Large intestine (tissue), 3 donors: ENCODE results near the gene COMMD3. TPM values are rescaled to one million over a fixed set of nuclear protein-coding genes. Genes with fewer than 3 reads are reported as not detected.
"Not testable (repeated sequence)": the region's sequence is repeated elsewhere in the genome, so short reads cannot be mapped to it uniquely, and the experiment has no call there.

ENCODE experiments used
- DNase-seq, 2 donors: peaks; one replicate each; pipeline versions ENCODE4 v3.0.0 to v3.0.0-alpha.2; 2013
- H3K27ac ChIP-seq: one replicate; pipeline ENCODE4 v1.5.1; 2013; ENCODE audit warnings: low read length
- H3K27me3 ChIP-seq: 2 replicates; pipeline ENCODE4 v1.6.1; 2013; ENCODE audit warnings: low read length; ENCODE audit not compliant: control insufficient read depth, insufficient read depth
- H3K36me3 ChIP-seq: 2 replicates; pipeline ENCODE4 v1.6.1; 2013; ENCODE audit warnings: low read length; ENCODE audit not compliant: control insufficient read depth, insufficient read depth
- H3K4me1 ChIP-seq: one replicate; pipeline ENCODE4 v1.6.1; 2013; ENCODE audit warnings: low read length; ENCODE audit not compliant: control insufficient read depth, insufficient read depth
- H3K4me3 ChIP-seq: one replicate; pipeline ENCODE4 v1.5.1; 2013; ENCODE audit warnings: low read length
- H3K9me3 ChIP-seq: one replicate; pipeline ENCODE4 v1.6.1; 2013; ENCODE audit warnings: mild to moderate bottlenecking, low read depth, low read length, moderate library complexity; ENCODE audit not compliant: control insufficient read depth
- WGBS: methylation state at CpG from one replicate; pipeline ENCODE4 v1.1.5; 2013; ENCODE audit warnings: low lambda C conversion rate; ENCODE audit not compliant: insufficient coverage; 5-methylcytosine and 5-hydroxymethylcytosine counted together
- polyA plus RNA-seq: library from polyadenylated mRNA; unstranded; fragments of 120-200 nt; gene quantifications from one replicate; pipeline ENCODE4 v1.2.1, GENCODE V29; 2013

The COMMD3 gene
- polyA plus RNA-seq, 1 donor: 69.2 TPM

DNA sequence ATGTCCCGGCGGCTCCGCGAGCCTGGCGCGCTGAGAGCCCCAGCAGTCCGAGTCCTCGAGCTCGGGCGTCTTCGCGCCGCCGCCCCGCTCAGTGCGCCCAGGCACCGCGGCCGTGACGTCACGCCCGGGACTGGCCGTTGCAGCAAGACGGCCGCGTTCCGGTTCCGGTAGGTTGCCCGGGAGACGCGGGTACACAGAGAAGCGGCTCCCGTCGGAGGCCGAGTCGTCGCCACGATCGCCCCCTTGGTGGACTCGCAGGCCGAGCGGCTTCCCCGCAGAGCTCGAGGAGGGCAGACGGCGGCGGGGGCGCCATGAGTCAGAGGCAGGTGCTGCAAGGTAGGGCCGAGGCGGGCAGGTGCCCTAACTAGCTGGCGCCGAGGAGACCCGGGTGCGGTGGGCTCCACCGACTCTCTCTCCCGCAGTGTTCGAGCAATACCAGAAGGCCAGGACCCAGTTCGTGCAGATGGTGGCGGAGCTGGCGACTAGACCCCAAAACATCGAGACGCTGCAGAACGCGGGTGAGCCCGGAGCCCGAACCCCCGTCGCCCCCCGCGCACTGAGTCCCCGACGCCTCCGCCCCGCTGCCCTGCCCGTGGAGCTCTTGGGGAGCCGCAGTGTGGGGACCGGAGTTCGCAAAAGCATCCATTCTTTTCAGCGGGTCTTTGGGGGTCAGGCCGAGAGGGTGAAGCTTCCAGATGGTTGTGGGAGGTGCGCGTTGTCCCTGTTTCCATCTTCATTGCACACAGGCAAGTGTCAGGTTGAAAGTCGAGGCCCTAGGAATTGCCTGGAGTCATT, 29.3 kb downstream of the COMMD3 start, which contains the start of gene SPAG6:
Gene SPAG6 (plus strand): TSS at position 196 of the 795 bp plus-strand sequence. CDS start 116 bp downstream, at position 312.
- Histone ChIP-seq H3K9me3 (peaks cover 10% of the 10 kb centered on the region), H3K4me1 (peaks cover 5% of the 10 kb centered on the region), H3K4me3 (peak within 1 kb of the TSS; percentile 25), H3K27me3 (peaks cover 66% of the 10 kb centered on the region), H3K27ac (no peak within 1 kb of the TSS), H3K36me3 (no peaks in the 10 kb centered on the region)
- peak; percentile 40 to 68 for DNase-seq
- WGBS: no CpG with 5 or more reads among the region's 83 CpGs

DNA sequence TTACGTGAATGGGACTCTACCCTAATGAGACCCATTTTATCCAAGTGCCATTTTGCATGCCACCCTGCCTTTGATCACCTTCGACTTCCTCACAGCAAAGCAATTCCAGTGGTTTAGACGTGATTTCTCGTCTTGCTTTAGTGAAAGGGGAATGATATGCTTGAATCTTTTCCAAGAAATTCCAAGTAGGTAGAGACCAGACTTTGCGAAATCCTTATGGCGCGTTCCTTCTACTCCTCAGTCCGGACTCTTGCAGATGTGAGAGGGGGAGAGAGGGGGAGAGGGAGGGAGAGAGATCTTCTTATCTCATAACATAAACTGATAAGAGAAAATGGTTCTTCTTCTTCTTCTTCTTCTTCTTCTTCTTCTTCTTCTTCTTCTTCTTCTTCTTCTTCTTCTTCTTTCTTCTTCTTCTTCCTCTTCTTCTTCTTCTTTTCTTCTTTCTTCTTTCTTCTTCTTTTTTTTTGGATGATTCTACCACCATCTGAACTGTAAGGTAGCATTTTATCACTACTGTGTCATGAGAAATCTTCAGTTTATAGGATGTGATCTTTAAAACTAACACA, 30.0 kb downstream of the COMMD3 start:
- peaks cover 65% of the 10 kb centered on the region for H3K27me3 ChIP-seq
- no peak overlapping the region for H3K4me3 ChIP-seq
- peak in 1 of 2 donors; percentile 5 for DNase-seq
- H3K36me3 ChIP-seq: no peaks in the 10 kb centered on the region
- H3K9me3 ChIP-seq: peaks cover 10% of the 10 kb centered on the region
- H3K27ac ChIP-seq: no peak overlapping the region
- no CpG with 5 or more reads among the region's 8 CpGs for WGBS
- H3K4me1 ChIP-seq: peaks cover 5% of the 10 kb centered on the region

DNA sequence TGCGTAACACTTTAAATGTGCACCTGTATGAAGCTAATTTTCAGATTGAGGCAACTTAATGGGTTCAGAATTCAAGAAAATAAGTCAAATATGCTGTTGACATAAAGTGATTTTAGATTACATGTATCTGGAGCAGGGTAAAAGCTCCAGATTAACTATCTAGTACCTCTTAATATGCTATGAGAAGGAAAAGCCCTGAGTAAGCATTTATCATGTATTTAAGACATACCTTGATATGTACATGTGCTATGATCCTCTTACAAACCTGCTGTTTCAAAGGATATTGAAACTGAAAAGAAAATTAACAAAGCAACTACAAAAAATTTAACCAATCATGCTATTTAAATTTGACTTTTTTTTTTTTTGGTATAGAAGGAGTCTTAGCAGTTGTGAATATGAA, 33.6 kb downstream of the COMMD3 start:
- WGBS: 100% methylated on average over 1 of the region's 1 CpG
- H3K4me3 ChIP-seq: no peak overlapping the region
- H3K4me1 ChIP-seq: no peaks in the 10 kb centered on the region
- peaks cover 10% of the 10 kb centered on the region for H3K9me3 ChIP-seq
- DNase-seq: no peak
- H3K36me3 ChIP-seq: no peaks in the 10 kb centered on the region
- peaks cover 45% of the 10 kb centered on the region for H3K27me3 ChIP-seq
- no peak overlapping the region for H3K27ac ChIP-seq

DNA sequence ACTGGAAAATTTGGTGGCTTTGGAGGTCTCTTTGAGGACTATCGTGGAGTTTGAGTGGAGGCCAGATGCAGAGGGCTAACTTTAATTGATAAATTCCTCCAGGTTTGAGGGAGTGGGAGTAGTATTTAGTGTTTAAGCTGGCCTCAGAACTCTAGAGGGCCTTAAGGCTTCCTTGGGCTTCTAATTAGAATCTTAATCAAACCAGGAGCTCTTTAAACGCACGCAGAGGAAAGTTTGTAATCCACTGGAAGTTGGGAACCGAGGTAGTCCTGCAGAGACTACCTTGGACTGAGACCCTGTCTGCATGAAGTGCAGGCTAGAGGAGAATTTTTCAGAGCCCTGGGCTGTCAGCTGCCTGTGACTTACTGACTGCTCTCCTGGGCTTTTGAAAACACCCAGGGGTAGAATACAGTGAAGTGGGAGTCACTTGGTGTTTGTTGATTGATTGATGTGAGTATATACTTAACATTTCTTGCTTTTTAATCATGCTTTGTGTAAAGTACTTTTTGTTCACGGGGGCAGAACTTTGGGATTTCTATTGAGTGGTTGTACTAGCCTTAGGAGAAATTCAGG, 35.0 kb downstream of the COMMD3 start:
- Histone ChIP-seq H3K4me3 (no peak overlapping the region), H3K27ac (no peak overlapping the region), H3K9me3 (no peaks in the 10 kb centered on the region), H3K4me1 (no peaks in the 10 kb centered on the region), H3K27me3 (peaks cover 30% of the 10 kb centered on the region), H3K36me3 (no peaks in the 10 kb centered on the region)
- no peak for DNase-seq
- 100% methylated on average over 1 of the region's 5 CpGs for WGBS

DNA sequence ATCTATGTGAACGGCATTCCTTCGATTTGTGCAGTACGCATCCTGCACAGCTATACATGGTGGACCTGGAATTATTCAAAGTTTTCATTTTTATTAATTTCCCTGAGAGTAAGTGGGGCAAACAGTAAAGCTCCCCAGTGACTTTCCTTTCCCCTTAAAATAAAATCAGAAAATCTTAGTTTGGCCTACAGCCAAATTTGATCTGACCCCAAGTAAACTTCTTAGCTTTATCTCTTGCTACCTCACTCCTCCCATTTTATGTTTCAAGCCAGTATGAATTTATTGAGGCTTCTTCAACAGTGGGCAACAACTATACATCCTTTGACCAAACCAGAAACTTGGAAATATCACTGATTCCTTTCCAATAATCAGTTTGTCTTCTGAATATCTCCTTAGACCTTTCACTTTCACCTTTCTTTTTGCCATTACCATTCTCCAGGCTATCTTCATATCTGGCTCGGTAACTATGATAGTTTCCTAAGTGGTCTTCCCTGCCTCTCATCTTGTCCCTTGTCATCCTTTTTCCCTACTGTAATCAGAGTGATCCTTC, 40.2 kb downstream of the COMMD3 start:
- 57% methylated on average over 1 of the region's 4 CpGs for WGBS
- Histone ChIP-seq H3K27ac (no peak overlapping the region), H3K9me3 (no peaks in the 10 kb centered on the region), H3K4me3 (no peak overlapping the region), H3K27me3 (peaks cover 8% of the 10 kb centered on the region), H3K36me3 (no peaks in the 10 kb centered on the region), H3K4me1 (no peaks in the 10 kb centered on the region)
- no peak for DNase-seq

DNA sequence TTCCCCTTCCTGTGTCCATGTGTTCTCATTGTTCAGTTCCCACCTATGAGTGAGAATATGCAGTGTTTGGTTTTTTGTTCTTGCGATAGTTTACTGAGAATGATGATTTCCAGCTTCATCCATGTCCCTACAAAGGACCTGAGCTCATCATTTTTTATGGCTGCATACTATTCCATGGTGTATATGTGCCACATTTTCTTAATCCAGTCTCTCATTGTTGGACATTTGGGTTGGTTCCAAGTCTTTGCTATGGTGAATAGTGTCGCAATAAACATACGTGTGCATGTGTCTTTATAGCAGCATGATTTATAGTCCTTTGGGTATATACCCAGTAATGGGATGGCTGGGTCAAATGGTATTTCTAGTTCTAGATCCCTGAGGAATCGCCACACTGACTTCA, 41.6 kb downstream of the COMMD3 start:
- not testable (repeated sequence) for H3K4me3 ChIP-seq, H3K4me1 ChIP-seq, DNase-seq, H3K27me3 ChIP-seq, H3K27ac ChIP-seq, H3K36me3 ChIP-seq, H3K9me3 ChIP-seq
- WGBS: no CpG with 5 or more reads among the region's 4 CpGs

DNA sequence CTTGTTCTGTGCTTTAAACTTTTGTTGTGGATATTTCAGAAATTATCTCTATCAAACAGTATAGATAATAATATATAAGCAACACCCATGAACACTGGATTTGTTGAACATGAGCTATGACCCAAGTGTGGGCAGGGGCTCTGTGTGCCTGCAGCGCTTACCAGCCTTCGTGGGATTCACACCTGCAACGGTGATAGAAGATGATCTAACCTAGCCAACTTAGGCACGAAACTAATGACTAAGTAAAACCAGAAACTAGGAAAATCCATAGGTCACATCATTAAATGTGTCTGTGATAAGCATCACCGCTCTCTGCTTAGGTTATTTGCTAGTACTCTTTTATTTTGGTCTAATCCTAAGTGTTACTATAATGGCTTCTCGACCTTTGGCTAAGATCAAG, 47.1 kb downstream of the COMMD3 start:
- H3K9me3 ChIP-seq: no peaks in the 10 kb centered on the region
- no peaks in the 10 kb centered on the region for H3K36me3 ChIP-seq
- no peaks in the 10 kb centered on the region for H3K4me1 ChIP-seq
- H3K27ac ChIP-seq: no peak overlapping the region
- WGBS: no CpG with 5 or more reads among the region's 6 CpGs
- no peaks in the 10 kb centered on the region for H3K27me3 ChIP-seq
- no peak overlapping the region for H3K4me3 ChIP-seq
- DNase-seq: no peak

DNA sequence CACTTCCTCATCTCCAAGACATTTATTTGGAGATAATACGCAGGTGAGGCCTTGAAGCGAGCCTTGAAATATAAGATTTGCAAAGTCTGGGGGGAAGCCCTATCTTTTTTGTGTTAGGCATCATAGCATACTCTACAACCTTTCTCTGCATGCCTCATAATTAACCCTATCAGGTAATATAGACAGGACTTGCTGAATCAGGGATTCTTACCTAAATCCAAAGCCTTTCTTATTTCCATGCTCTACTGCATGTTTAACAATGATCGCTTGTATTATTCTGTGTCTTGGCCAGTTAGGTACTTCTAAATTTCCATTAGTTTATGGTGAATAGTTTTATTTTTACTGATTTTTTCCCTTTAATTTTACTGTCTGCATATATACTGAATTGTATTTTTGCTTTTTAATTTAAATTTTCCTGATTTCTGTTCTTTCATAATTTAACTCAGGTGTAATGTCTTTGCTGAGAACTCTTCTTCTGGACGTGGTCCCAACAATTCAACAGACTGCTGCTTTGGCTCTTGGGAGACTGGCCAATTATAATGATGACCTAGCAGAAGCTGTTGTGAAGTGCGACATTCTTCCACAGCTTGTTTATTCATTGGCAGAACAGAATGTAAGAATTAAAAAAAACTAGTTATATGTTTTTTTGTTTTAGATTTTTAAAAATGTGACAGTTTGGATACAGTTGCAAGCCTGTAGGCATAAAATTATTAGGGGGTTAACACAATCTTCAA, 48.4 kb downstream of the COMMD3 start:
- H3K27ac ChIP-seq: no peak overlapping the region
- H3K27me3 ChIP-seq: no peaks in the 10 kb centered on the region
- H3K4me3 ChIP-seq: no peak overlapping the region
- WGBS: 96% methylated on average over 4 of the region's 5 CpGs
- DNase-seq: no peak
- no peaks in the 10 kb centered on the region for H3K9me3 ChIP-seq
- no peaks in the 10 kb centered on the region for H3K4me1 ChIP-seq
- no peaks in the 10 kb centered on the region for H3K36me3 ChIP-seq

DNA sequence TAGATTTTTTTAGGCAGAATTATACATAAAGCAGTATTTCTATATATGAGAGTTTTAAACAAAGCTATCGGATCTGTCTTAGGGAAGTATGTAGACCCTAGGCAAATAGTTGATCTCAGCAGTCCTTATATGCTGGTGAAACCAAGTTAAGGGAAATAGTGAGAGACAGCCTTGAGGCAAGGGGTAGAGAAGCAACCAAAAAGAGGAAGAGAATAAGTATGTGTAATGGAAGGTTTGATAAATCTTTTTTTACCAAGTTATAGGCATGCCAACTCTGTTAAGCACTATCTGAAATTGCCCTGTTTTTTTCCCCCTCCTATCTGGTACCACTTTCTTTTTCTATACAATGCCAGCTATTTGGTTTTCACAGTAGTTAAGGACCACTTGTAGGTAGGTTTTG, 49.0 kb downstream of the COMMD3 start:
- no peak for DNase-seq
- Histone ChIP-seq H3K36me3 (no peaks in the 10 kb centered on the region), H3K27ac (no peak overlapping the region), H3K4me1 (no peaks in the 10 kb centered on the region), H3K27me3 (no peaks in the 10 kb centered on the region), H3K9me3 (no peaks in the 10 kb centered on the region), H3K4me3 (no peak overlapping the region)
- 88% methylated on average over 1 of the region's 1 CpG for WGBS
